HG02885 (cell line): ENCODE results near the gene ZNF281.

Source experiments
- ATAC-seq: cut with Tn5 transposase; IDR thresholded peaks from one replicate; pipeline ENCODE4 v1.9.1; 2021; ENCODE audit warnings: mild to moderate bottlenecking; ENCODE audit not compliant: unreplicated experiment, poor library complexity

ZNF281 gene

GRCh38 chr1:200392625-200393185, 17.1 kb downstream of the ZNF281 start:
- ATAC-seq: no peak

GRCh38 chr1:200391747-200392146, 18.1 kb downstream of the ZNF281 start:
- ATAC-seq: no peak

GRCh38 chr1:200388791-200389190, 21.0 kb downstream of the ZNF281 start:
- ATAC-seq: no peak

- no peak for ATAC-seq
Measured at GRCh38 chr1:200386416-200386815, 23.4 kb downstream of the ZNF281 start.

GRCh38 chr1:200384818-200385390, 24.9 kb downstream of the ZNF281 start:
- no peak for ATAC-seq

GRCh38 chr1:200381256-200381984, 28.4 kb downstream of the ZNF281 start:
- ATAC-seq: no peak

- ATAC-seq: peak; percentile 62
Measured at GRCh38 chr1:200380589-200381021, 29.2 kb downstream of the ZNF281 start.

GRCh38 chr1:200379940-200380588, 29.8 kb downstream of the ZNF281 start:
- ATAC-seq: no peak

GRCh38 chr1:200379432-200379757, 30.4 kb downstream of the ZNF281 start:
- no peak for ATAC-seq

- no peak for ATAC-seq
Measured at GRCh38 chr1:200378096-200378495, 31.7 kb downstream of the ZNF281 start.

- no peak for ATAC-seq
Measured at GRCh38 chr1:200376528-200376927, 33.3 kb downstream of the ZNF281 start.

GRCh38 chr1:200374569-200375295, 35.1 kb downstream of the ZNF281 start:
- no peak for ATAC-seq

- ATAC-seq: no peak
Measured at GRCh38 chr1:200373811-200374231, 36.0 kb downstream of the ZNF281 start.

GRCh38 chr1:200372885-200373181, 37.0 kb downstream of the ZNF281 start:
- no peak for ATAC-seq

- ATAC-seq: no peak
Measured at GRCh38 chr1:200372095-200372884, 37.5 kb downstream of the ZNF281 start.

GRCh38 chr1:200369706-200370105, 40.1 kb downstream of the ZNF281 start:
- no peak for ATAC-seq

GRCh38 chr1:200369131-200369530, 40.7 kb downstream of the ZNF281 start:
- no peak for ATAC-seq

- ATAC-seq: no peak
Measured at GRCh38 chr1:200368556-200368955, 41.3 kb downstream of the ZNF281 start.

GRCh38 chr1:200367841-200368534, 41.8 kb downstream of the ZNF281 start:
- no peak for ATAC-seq
